ENCODE measurements around the gene CTAGE6. TPM values are rescaled to one million over a fixed set of nuclear protein-coding genes. Genes with fewer than 3 reads are reported as not detected.
"Not testable (repeated sequence)": the region's sequence is repeated elsewhere in the genome, so short reads cannot be mapped to it uniquely, and the experiment has no call there.

Gene CTAGE6
- total and polyA plus RNA-seq, 2 donors, result 0.27 to 0.28 TPM

GRCh38 chr7:143726143-143726542 lies 31.4 kb downstream of the CTAGE6 start:
- not testable (repeated sequence) for H3K36me3 ChIP-seq (ENCODE audit: control insufficient read depth in 2 of 2, insufficient read depth in 2 of 2, low read length in 1 of 2); H3K27ac ChIP-seq (ENCODE audit: low read depth in 1 of 2, low read length in 1 of 2); H3K9me3 ChIP-seq (ENCODE audit: control insufficient read depth in 2 of 2, insufficient read depth in 1 of 2, low read length in 1 of 2); H3K27me3 ChIP-seq (ENCODE audit: control insufficient read depth in 2 of 2, insufficient read depth in 1 of 2, low read length in 1 of 2); DNase-seq (ENCODE audit: low read depth in 6 of 9, low spot score in 9 of 9); H3K4me3 ChIP-seq (ENCODE audit: low read length in 2 of 2); H3K4me1 ChIP-seq (ENCODE audit: control insufficient read depth in 2 of 2, insufficient read depth in 2 of 2, low read length in 2 of 2)
- WGBS, result no CpG with 5 or more reads among the region's 6 CpGs

DNA sequence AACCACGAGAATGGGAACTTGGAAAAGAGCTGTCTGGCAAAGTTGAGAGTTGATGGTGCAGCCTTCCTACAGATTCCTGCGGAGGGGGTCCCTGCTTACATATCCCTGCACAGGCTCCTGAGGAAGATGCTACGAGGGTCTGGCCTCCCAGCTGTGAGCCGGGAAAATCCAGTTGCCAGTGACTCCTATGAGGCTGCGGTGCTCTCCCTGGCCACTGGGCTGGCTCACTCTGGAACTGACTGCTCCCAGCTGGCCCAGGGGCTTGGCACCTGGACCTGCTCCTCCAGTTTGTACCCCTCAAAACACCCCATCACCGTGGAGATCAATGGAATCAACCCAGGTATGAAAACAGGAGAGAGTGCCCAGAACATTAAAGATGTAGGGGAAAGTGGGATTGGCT lies 37.2 kb downstream of the CTAGE6 start:
- not testable (repeated sequence) for DNase-seq (ENCODE audit: low read depth in 6 of 9, low spot score in 9 of 9); H3K4me1 ChIP-seq (ENCODE audit: control insufficient read depth in 2 of 2, insufficient read depth in 2 of 2, low read length in 2 of 2); H3K4me3 ChIP-seq (ENCODE audit: low read length in 2 of 2); H3K9me3 ChIP-seq (ENCODE audit: control insufficient read depth in 2 of 2, insufficient read depth in 1 of 2, low read length in 1 of 2); H3K36me3 ChIP-seq (ENCODE audit: control insufficient read depth in 2 of 2, insufficient read depth in 2 of 2, low read length in 1 of 2); H3K27ac ChIP-seq (ENCODE audit: low read depth in 1 of 2, low read length in 1 of 2); H3K27me3 ChIP-seq (ENCODE audit: control insufficient read depth in 2 of 2, insufficient read depth in 1 of 2, low read length in 1 of 2)
- WGBS, result no CpG with 5 or more reads among the region's 6 CpGs

GRCh38 chr7:143715543-143716193 lies 41.8 kb downstream of the CTAGE6 start:
- not testable (repeated sequence) for H3K4me3 ChIP-seq (ENCODE audit: low read length in 2 of 2); H3K27ac ChIP-seq (ENCODE audit: low read depth in 1 of 2, low read length in 1 of 2); H3K9me3 ChIP-seq (ENCODE audit: control insufficient read depth in 2 of 2, insufficient read depth in 1 of 2, low read length in 1 of 2); H3K4me1 ChIP-seq (ENCODE audit: control insufficient read depth in 2 of 2, insufficient read depth in 2 of 2, low read length in 2 of 2); DNase-seq (ENCODE audit: low read depth in 6 of 9, low spot score in 9 of 9); H3K36me3 ChIP-seq (ENCODE audit: control insufficient read depth in 2 of 2, insufficient read depth in 2 of 2, low read length in 1 of 2); H3K27me3 ChIP-seq (ENCODE audit: control insufficient read depth in 2 of 2, insufficient read depth in 1 of 2, low read length in 1 of 2)

DNA sequence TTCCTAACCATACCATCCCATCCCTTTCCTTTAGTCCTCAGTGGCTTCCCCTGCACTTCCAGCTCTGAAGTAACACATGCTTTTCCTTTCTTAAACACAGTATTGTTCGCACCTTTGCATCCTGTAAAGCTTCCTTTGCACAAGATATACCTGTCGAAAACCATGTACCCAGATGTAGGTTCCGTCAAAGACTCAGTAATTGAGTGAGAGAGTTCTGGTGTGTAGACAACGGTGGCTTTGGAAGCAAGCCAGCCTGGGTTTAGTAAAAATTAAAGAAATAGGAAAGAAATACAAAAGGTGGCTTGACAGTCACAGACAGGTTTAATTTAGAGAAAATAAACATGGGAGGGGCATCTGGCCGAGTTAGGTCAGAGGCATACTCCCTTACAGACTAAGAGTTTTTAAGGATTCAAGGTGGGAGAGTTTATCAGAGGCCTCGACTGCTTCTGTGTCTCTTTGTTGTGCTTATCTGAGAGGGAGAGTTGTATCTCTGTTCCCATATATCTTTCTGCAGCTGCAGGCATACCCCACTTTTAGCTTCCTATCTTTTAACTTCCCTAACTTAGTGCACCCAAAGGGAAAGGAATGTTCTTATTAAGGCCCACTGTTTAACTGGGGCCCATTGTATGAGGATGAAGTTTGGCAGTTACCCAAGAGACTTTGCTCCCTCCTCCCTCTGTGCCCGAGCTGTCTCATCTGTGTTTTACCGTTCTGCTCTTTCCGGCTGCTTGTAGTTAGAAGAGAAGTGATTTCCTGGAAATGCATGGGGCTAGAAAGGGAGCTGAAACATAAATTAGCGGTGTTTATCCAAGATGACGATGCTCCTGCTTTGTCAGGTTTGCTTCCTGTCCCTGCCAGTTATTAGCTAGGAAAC lies 42.7 kb downstream of the CTAGE6 start:
- not testable (repeated sequence) for H3K36me3 ChIP-seq (ENCODE audit: control insufficient read depth in 2 of 2, insufficient read depth in 2 of 2, low read length in 1 of 2); H3K27ac ChIP-seq (ENCODE audit: low read depth in 1 of 2, low read length in 1 of 2); H3K4me3 ChIP-seq (ENCODE audit: low read length in 2 of 2); H3K9me3 ChIP-seq (ENCODE audit: control insufficient read depth in 2 of 2, insufficient read depth in 1 of 2, low read length in 1 of 2); DNase-seq (ENCODE audit: low read depth in 6 of 9, low spot score in 9 of 9); H3K27me3 ChIP-seq (ENCODE audit: control insufficient read depth in 2 of 2, insufficient read depth in 1 of 2, low read length in 1 of 2); H3K4me1 ChIP-seq (ENCODE audit: control insufficient read depth in 2 of 2, insufficient read depth in 2 of 2, low read length in 2 of 2)
- WGBS, result no CpG with 5 or more reads among the region's 11 CpGs

- 97% methylated on average over 2 of the region's 5 CpGs for WGBS
- DNase-seq (ENCODE audit: low read depth in 6 of 9, low spot score in 9 of 9); H3K9me3 ChIP-seq (ENCODE audit: control insufficient read depth in 2 of 2, insufficient read depth in 1 of 2, low read length in 1 of 2); H3K4me3 ChIP-seq (ENCODE audit: low read length in 2 of 2); H3K27me3 ChIP-seq (ENCODE audit: control insufficient read depth in 2 of 2, insufficient read depth in 1 of 2, low read length in 1 of 2); H3K27ac ChIP-seq (ENCODE audit: low read depth in 1 of 2, low read length in 1 of 2); H3K36me3 ChIP-seq (ENCODE audit: control insufficient read depth in 2 of 2, insufficient read depth in 2 of 2, low read length in 1 of 2); H3K4me1 ChIP-seq (ENCODE audit: control insufficient read depth in 2 of 2, insufficient read depth in 2 of 2, low read length in 2 of 2): not testable (repeated sequence)
Measured at GRCh38 chr7:143712381-143712780, 45.1 kb downstream of the CTAGE6 start.

DNA sequence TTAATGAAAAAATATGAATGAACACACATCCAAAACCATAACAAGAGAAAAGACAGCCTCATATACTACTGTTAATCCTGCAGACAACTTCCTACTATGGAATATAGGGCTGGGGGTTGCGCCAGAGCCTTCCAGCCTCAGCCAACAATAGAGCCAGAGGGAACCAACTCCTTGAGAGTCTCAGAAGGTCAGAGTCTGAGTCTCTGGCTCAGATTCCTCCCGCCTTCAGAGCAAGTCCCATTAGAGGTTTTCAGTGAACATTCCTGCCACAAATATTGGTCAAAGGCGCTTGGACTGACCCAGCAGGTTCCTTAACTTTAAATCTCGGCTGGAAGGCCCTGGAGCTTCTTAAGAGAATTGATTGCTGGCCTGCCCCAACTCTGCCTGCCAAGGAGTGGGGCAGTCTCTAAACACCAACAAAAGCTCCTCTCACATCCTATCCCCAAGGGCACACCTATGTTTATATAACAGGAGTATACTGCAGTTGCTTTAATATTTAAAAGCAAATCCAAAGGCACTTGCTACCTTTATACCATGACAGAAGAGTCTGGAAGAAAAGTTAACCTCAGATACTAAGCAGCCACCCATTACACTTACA lies 45.7 kb downstream of the CTAGE6 start:
- not testable (repeated sequence) for H3K27ac ChIP-seq (ENCODE audit: low read depth in 1 of 2, low read length in 1 of 2); H3K36me3 ChIP-seq (ENCODE audit: control insufficient read depth in 2 of 2, insufficient read depth in 2 of 2, low read length in 1 of 2); H3K9me3 ChIP-seq (ENCODE audit: control insufficient read depth in 2 of 2, insufficient read depth in 1 of 2, low read length in 1 of 2); H3K4me1 ChIP-seq (ENCODE audit: control insufficient read depth in 2 of 2, insufficient read depth in 2 of 2, low read length in 2 of 2); H3K27me3 ChIP-seq (ENCODE audit: control insufficient read depth in 2 of 2, insufficient read depth in 1 of 2, low read length in 1 of 2); DNase-seq (ENCODE audit: low read depth in 6 of 9, low spot score in 9 of 9); H3K4me3 ChIP-seq (ENCODE audit: low read length in 2 of 2)
- WGBS, result no CpG with 5 or more reads among the region's 4 CpGs

DNA sequence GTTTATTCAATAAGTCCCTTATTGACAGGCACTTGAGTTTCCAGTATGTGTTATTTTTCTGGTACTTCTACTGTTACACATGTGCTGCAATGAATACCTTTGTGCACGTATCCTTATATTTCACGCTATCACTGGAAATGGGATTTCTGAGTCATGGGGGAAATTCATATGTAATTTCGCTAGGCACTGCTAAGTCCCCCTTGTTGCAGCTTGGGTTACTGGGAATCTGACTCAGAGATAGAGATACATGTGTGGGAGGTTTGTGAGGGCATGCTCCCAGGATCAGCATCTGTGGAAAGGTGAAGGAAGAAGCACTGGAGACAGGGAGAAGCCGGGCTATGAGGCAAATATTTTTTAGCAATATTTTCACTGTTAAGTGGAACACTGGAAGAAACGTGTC lies 47.6 kb downstream of the CTAGE6 start:
- DNase-seq (ENCODE audit: low read depth in 6 of 9, low spot score in 9 of 9); H3K9me3 ChIP-seq (ENCODE audit: control insufficient read depth in 2 of 2, insufficient read depth in 1 of 2, low read length in 1 of 2); H3K4me3 ChIP-seq (ENCODE audit: low read length in 2 of 2); H3K27me3 ChIP-seq (ENCODE audit: control insufficient read depth in 2 of 2, insufficient read depth in 1 of 2, low read length in 1 of 2); H3K36me3 ChIP-seq (ENCODE audit: control insufficient read depth in 2 of 2, insufficient read depth in 2 of 2, low read length in 1 of 2); H3K4me1 ChIP-seq (ENCODE audit: control insufficient read depth in 2 of 2, insufficient read depth in 2 of 2, low read length in 2 of 2); H3K27ac ChIP-seq (ENCODE audit: low read depth in 1 of 2, low read length in 1 of 2): not testable (repeated sequence)
- 100% methylated on average over 3 of the region's 5 CpGs for WGBS

Other genes with a start within 250 kb of the CTAGE6 start
- gene CTAGE15, start 185.9 kb downstream of the CTAGE6 start, total RNA-seq, result 0.24 TPM
- gene CTAGE15, start 185.9 kb downstream of the CTAGE6 start, polyA plus RNA-seq, result 0.27 TPM
- 3.8 TPM for gene TCAF2, start 136.7 kb downstream of the CTAGE6 start, total RNA-seq
- 3.3 TPM for gene TCAF2, start 136.7 kb downstream of the CTAGE6 start, polyA plus RNA-seq
- gene TCAF1, start 144.5 kb upstream of the CTAGE6 start, total RNA-seq, result 18.2 TPM
- gene TCAF1, start 144.5 kb upstream of the CTAGE6 start, polyA plus RNA-seq, result 13.6 TPM
- gene OR2F2, start 177.5 kb upstream of the CTAGE6 start, total RNA-seq, result not detected
- gene OR2F2, start 177.5 kb upstream of the CTAGE6 start, polyA plus RNA-seq, result not detected
- gene OR2F1, start 197.1 kb upstream of the CTAGE6 start, total RNA-seq, result not detected
- not detected for gene OR2F1, start 197.1 kb upstream of the CTAGE6 start, polyA plus RNA-seq
- gene OR6B1, start 242.6 kb upstream of the CTAGE6 start, total RNA-seq, result not detected
- not detected for gene OR6B1, start 242.6 kb upstream of the CTAGE6 start, polyA plus RNA-seq